Left ventricle myocardium inferior (tissue), 1 donor: ENCODE data around the gene ZNF670. TPM values are rescaled to one million over a fixed set of nuclear protein-coding genes. Genes with fewer than 3 reads are reported as not detected.

ENCODE experiments used
- DNase-seq: peaks from one replicate; pipeline ENCODE4 v3.0.0-alpha.2; 2020
- H3K27ac ChIP-seq: fragments of 200-600 bp; replicated peaks from 2 replicates; pipeline ENCODE4 v1.8.0; 2021
- H3K27me3 ChIP-seq: fragments of 200-600 bp; 2 replicates; pipeline ENCODE4 v1.8.0; 2021; ENCODE audit warnings: low read depth
- H3K36me3 ChIP-seq: fragments of 200-600 bp; 2 replicates; pipeline ENCODE4 v1.8.0; 2021
- H3K4me1 ChIP-seq: fragments of 200-600 bp; 2 replicates; pipeline ENCODE4 v1.8.0; 2021
- H3K4me3 ChIP-seq: fragments of 200-600 bp; 2 replicates; pipeline ENCODE4 v1.8.0; 2021; ENCODE audit warnings: mild to moderate bottlenecking, moderate library complexity
- H3K9me3 ChIP-seq: fragments of 200-600 bp; replicated peaks from 2 replicates; pipeline ENCODE4 v1.8.0; 2021
- CTCF ChIP-seq: fragments of 200-600 bp; IDR thresholded peaks from 2 replicates; pipeline ENCODE4 v1.8.0; 2021; ENCODE audit warnings: antibody characterized with exemption, mild to moderate bottlenecking, borderline replicate concordance
- intact Hi-C: fragments of 100-400 bp; cut with micrococcal nuclease; formaldehyde crosslinking; loops from one replicate; pipeline ENCODE4 v1.11.0; 2022
- total RNA-seq: library from RNA; stranded (reverse); fragmentation: NEBNext Ultra II Directional; extraction: Animal tissue kit (Norgen Biotek cat#: 25700); gene quantifications from one replicate; pipeline ENCODE4 v1.2.1, GENCODE V29; 2021
- donor health status: DM: no; HTN: yes; CAD: no; lungs with severe emphysema.

Gene ZNF670
- total RNA-seq, 1 donor from 2014 or later: 1.5 TPM

- H3K27me3 ChIP-seq: no peaks in the 10 kb centered on the region
- TF ChIP-seq CTCF: no peak
- intact Hi-C loops: no loop called here
- no peaks in the 10 kb centered on the region for H3K36me3 ChIP-seq
- no peak overlapping the region for H3K27ac ChIP-seq
- H3K4me1 ChIP-seq: peaks cover 26% of the 10 kb centered on the region
- H3K9me3 ChIP-seq: no peaks in the 10 kb centered on the region
- DNase-seq: no peak
- no peak overlapping the region for H3K4me3 ChIP-seq
Observed at GRCh38 chr1:247113094-247113497, 34.5 kb upstream of the ZNF670 start.

- H3K27me3 ChIP-seq: no peaks in the 10 kb centered on the region
- no peaks in the 10 kb centered on the region for H3K36me3 ChIP-seq
- intact Hi-C loops: no loop called here
- TF ChIP-seq CTCF: no peak
- peak overlapping the region; percentile 88 for H3K4me3 ChIP-seq
- peaks cover 26% of the 10 kb centered on the region for H3K4me1 ChIP-seq
- no peak for DNase-seq
- H3K9me3 ChIP-seq: no peaks in the 10 kb centered on the region
- peak overlapping the region; percentile 92 for H3K27ac ChIP-seq
Observed at GRCh38 chr1:247112479-247112781, 33.8 kb upstream of the ZNF670 start.

GRCh38 chr1:247111700-247112478, 33.3 kb upstream of the ZNF670 start:
- H3K36me3 ChIP-seq: no peaks in the 10 kb centered on the region
- H3K4me1 ChIP-seq: peaks cover 26% of the 10 kb centered on the region
- H3K27me3 ChIP-seq: no peaks in the 10 kb centered on the region
- peak overlapping the region; percentile 88 for H3K4me3 ChIP-seq
- intact Hi-C loops: no loop called here
- peak; percentile 7 for TF ChIP-seq CTCF
- DNase-seq: peak; percentile 81
- H3K27ac ChIP-seq: peak overlapping the region; percentile 92
- no peaks in the 10 kb centered on the region for H3K9me3 ChIP-seq

- Histone ChIP-seq H3K27me3 (no peaks in the 10 kb centered on the region), H3K9me3 (no peaks in the 10 kb centered on the region), H3K4me3 (peak overlapping the region; percentile 88), H3K36me3 (no peaks in the 10 kb centered on the region), H3K4me1 (peaks cover 26% of the 10 kb centered on the region), H3K27ac (peak overlapping the region; percentile 92)
- intact Hi-C loops: no loop called here
- no peak for TF ChIP-seq CTCF
- no peak for DNase-seq
Observed at GRCh38 chr1:247111259-247111699, 32.7 kb upstream of the ZNF670 start.

GRCh38 chr1:247110627-247111258, 32.1 kb upstream of the ZNF670 start:
- H3K36me3 ChIP-seq: no peaks in the 10 kb centered on the region
- H3K27ac ChIP-seq: peak overlapping the region; percentile 92
- peak overlapping the region; percentile 88 for H3K4me3 ChIP-seq
- DNase-seq: no peak
- H3K4me1 ChIP-seq: peaks cover 26% of the 10 kb centered on the region
- no peaks in the 10 kb centered on the region for H3K9me3 ChIP-seq
- intact Hi-C loops: no loop called here
- no peak for TF ChIP-seq CTCF
- H3K27me3 ChIP-seq: no peaks in the 10 kb centered on the region
